Adipose tissue (tissue), 3 donors: ENCODE measurements around the gene HIF1AN. TPM values are rescaled to one million over a fixed set of nuclear protein-coding genes. Genes with fewer than 3 reads are reported as not detected.

Experiments
- H3K27ac ChIP-seq: one replicate; pipeline ENCODE4 v1.5.1; 2013; ENCODE audit warnings: low read depth, low read length
- WGBS, 3 donors: extraction: QIAGEN DNeasy Blood & Tissue Kit; methylation state at CpG; one replicate each; pipeline ENCODE4 v1.1.7; 2013; 5-methylcytosine and 5-hydroxymethylcytosine counted together
- polyA plus RNA-seq, 3 donors: library from polyadenylated mRNA; stranded (reverse); fragments of 200-250 nt; gene quantifications; one replicate each; pipeline ENCODE4 v1.2.3, GENCODE V29; 2013
- donor health status: healthy with polysubstance abuse.
- donor health status: Bipolar disorder and iron deficiency.
- donor health status: healthy.

The HIF1AN gene
- 1 to 10 TPM; 4.8 to 9.4 (median 7.3) TPM for polyA plus RNA-seq

DNA sequence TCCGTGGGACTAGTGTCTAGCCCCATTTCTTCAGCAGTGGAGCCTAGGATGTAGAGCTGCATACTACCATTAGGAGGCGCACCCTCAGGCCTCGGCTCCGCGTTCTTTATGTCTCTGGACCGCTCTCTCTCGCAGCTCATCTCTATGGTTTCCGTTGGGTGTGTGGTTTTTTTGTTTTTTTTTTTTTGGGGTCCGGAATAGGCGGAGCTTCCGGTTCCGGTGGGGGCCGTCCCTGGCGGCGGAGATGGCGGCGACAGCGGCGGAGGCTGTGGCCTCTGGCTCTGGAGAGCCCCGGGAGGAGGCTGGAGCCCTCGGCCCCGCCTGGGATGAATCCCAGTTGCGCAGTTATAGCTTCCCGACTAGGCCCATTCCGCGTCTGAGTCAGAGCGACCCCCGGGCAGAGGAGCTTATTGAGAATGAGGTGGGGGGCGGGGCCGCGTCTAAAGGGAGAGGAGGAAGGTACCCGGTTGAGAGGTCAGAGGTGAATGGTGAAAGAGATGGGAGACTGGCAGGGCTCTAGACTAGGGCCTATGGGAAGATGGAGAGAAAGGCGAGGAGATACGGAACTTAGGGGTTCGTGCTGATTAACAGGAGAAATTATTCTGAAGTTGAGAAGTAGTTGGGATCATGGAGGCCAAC is at the start of gene HIF1AN:
Gene HIF1AN (plus strand): TSS at position 229 of the 639 bp plus-strand sequence. CDS start 16 bp downstream, at position 245.
- H3K27ac ChIP-seq = no peak within 1 kb of the TSS
- WGBS, 3 donors = 0 to 1% (median 1%) methylated on average over 35 of the region's 35 CpGs

DNA sequence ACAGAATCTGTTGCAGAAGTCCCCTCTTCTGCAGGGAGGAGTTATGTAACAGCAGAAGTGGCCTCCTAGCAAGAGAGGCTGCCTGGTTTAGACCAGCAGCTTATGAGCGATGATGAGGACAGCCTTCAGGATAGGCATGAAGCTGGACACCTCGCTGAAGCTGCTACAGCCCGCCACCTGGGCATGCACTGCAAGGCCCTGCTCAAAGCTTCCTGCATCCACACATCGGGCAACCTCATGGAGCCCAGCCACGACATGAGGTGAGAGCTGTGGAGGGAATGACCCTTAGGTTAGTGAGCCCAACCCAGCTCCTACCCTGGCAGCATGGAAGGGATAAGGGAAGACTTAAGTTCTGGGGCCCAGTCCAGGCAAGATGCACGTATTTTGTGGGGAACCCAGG is 48.2 kb upstream of the HIF1AN start:
- WGBS, 3 donors = 96 to 98% (median 98%) methylated on average over 6 of the region's 6 CpGs
- no peak overlapping the region for H3K27ac ChIP-seq

DNA sequence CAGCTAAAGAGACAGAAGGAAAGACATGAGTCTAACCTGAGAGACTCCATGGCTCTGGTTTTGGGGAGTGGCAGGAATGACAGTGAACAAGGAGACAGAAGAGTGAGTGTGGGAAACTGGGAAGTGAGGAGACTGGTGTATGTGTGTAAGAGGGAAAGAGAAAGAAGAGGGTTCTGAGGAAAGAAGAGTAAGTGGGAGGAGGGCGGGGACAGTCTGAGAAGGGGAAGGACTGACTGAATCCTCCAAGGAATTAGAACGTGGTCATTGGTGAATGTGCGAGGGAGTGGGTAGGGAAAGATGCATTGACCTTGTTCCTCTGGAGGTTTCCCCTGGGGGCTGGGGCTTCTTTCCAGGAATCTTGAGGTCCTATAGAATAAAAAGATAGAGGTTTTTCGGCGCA is 46.3 kb upstream of the HIF1AN start:
- WGBS, 3 donors = 83 to 88% (median 86%) methylated on average over 5 of the region's 5 CpGs
- no peak overlapping the region for H3K27ac ChIP-seq

DNA sequence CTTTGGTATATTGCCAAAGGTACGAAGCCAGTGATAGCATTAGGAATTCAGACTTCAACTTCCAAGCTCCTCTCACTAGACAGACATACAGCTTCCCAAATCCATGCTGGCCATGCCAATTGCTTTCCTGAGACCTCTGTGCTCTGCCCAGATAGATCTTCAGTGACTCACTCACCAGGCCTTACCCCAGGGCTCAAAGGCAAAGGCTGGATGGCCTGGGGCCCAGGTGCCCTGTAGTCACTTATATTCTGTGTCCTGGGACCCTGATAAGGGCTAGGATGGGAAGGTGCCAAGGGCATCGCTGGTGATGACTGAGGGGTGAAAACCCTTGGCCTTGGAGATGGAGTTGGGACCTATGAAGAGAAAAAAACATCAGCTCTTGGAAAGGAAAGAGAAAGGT is 45.2 kb upstream of the HIF1AN start:
- no peak overlapping the region for H3K27ac ChIP-seq
- 76 to 94% (median 93%) methylated on average over 2 of the region's 2 CpGs for WGBS, 3 donors

DNA sequence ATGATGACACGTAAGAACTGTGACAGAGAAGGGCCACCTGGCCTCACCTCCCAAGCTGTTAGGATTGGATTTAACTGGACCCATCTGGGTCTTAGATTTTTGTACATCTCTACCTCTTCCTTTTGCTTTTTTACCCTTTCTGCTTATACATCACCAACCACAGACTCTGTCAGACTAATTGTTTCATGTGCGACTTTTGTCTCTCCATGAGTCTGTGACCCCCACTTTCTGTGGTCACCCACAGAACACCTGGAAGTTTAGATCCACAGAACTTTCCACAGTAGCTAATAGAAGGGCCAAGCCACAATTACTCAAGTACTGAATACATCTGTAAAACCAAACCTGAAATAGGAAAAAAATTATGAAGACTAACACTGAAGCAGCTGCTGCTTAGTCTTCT is 39.2 kb upstream of the HIF1AN start:
- WGBS, 3 donors = 92 to 95% (median 93%) methylated on average over 2 of the region's 2 CpGs

DNA sequence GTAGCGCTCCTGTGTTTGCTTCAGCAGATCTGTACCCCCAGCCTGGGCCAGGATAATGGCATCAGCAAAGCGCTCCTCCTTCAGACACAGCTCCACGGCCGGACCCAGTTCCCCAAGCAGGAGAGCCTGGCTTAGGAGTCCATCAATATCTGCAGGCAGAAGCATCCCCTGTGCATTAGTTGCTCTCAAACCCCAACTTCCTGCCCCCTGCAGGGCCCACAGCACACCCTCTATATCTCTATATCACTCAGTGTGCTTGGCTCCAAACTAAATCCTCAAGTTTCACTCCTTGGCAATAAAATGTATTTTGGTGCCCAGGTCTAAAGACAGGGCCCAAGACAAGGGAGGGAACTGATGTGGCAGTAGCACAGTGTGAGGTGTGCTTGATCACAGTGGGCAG is 37.7 kb upstream of the HIF1AN start:
- H3K27ac ChIP-seq = no peak overlapping the region
- 95 to 98% (median 98%) methylated on average over 4 of the region's 4 CpGs for WGBS, 3 donors

More for the DNA sequence above, 39.2 kb upstream of the HIF1AN start:
- H3K27ac ChIP-seq = no peak overlapping the region

DNA sequence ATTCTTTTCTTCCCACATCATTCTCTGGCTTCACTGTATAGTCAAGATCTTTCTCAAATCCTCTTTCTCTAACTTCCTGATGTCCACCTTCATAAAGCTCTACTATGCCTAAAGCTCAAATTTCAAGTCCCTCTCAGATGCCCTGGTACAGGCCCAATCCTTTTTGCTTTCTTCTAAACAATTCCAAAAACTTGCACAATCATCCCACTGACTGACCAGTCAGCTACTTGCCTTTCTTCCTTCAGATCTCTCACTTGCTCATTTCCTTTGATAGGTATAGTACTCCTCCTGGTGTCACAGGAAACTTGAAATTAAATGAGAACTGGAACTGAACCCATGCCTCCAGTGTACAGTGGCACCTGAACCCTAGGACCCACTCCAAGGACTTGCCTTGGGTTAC is 34.3 kb upstream of the HIF1AN start:
- no peak overlapping the region for H3K27ac ChIP-seq

DNA sequence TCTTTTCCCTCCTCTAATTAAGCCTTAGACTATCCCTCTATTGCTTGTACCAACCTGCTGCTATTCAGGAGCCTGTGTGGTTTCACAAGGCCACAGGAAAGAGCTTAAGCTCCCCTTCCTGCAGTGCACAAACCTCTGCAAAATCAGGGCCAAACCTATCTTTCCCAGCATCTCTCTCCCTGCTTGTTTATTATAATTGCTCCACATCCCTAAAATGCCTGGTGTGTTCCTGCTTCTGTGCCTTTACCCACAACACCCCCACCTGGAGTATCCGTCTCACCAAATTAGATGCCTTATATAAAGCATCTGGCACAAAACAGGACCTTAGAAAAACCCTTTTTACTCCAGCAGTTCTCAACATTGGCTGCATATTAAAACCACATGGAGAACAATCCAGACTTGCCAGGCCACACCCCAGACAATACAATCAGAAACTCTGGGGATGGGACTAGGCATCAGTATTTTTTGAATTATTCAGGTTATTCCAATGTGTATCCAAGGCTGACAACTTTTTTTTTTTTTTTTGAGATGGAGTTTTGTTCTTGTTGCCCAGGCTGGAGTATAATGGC is 32.7 kb upstream of the HIF1AN start:
- 92 to 97% (median 97%) methylated on average over 1 of the region's 1 CpG for WGBS, 3 donors
- no peak overlapping the region for H3K27ac ChIP-seq

DNA sequence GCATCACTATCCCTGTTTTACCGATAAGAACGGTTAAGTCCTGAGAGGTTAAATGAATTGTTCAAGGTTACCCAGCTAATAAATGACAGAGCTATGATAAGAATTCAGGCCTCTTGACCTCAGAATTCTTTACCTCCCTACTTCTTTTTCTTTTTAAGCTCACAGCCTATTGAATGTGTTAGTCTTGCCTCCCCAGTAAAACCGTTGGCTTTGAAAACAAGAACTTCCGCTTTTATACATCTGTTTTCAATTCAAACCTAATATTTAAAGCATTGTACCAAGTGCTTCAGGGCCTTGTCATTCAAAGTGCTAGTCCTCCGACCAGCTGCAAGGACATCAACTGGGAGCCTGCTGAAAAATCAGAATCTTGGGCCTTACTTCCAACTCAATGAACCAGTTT is 31.6 kb upstream of the HIF1AN start:
- no peak overlapping the region for H3K27ac ChIP-seq
- 34 to 81% (median 77%) methylated on average over 5 of the region's 5 CpGs for WGBS, 3 donors

DNA sequence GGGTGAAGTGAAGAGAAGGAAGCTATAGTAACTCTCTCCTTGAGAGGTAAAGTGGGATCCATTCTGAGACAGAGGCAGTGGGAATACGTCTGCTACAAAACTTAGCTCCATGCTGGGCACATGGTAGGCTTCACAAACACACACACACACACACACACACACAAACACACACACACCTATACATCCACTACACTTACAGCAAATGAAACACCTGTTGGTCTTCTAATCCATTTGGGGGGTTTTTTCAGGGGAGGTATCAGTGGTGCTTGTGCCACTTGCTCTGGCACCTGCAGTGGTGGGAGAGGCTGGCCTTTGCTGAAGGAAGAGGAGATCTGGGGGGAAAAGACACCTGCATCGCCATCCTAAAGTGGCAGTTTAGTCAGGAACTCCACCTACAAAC is 30.6 kb upstream of the HIF1AN start:
- 91 to 100% (median 93%) methylated on average over 2 of the region's 2 CpGs for WGBS, 3 donors
- no peak overlapping the region for H3K27ac ChIP-seq

DNA sequence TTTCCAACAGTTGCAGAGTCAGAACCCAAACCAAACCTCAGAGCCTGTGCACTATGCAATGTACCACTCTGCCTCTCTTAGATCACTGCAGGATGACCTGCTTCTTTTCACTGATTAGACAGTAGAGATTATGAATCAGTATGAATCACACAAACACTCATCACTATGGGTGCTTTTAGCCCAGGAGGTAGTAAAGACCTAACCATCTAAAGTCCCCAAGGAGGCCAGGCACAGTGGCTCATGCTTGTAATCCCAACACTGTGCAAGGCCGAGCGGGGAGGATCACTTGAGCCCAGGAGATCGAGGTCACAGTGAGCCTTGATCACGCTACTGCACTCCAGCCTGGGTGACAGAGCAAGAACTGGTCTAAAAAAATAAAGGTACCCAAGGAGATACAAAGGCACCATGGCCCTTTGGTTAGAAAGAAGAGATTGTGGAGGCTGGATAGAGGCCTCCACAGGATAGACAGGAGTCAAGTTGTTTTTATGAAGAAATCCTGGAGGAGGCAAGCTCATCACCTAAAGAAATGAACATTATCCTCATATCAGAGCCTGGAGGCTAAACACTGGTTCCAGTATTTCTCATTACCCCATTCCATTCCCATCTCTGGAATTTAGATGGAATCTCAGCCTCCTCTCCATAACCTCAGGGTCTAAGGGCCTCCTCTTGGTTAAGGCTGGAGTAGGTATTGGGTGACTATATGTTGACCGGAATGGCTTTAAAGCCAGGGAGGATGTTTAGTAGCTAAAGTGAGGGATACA is 29.0 kb upstream of the HIF1AN start:
- H3K27ac ChIP-seq = no peak overlapping the region

DNA sequence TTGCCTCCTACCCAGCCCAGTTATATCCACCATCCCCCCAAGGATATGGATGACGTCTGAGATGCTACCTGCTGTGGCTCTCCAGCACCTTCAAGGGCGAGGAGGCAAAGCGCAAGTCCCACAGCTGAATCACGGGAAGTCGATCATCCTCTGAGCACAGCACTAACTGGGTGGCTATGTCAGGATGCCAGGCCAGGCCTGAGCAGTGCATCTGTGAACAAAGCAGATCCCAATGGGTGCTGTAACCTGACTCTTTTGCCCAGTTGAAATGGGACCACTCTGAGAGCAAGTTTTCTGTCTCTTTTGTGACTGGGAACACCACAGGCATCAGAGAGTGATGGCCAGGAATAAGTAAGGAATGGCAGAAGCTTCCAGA is 28.4 kb upstream of the HIF1AN start:
- 90 to 96% (median 92%) methylated on average over 5 of the region's 5 CpGs for WGBS, 3 donors
- H3K27ac ChIP-seq = no peak overlapping the region

More for the DNA sequence above, 29.0 kb upstream of the HIF1AN start:
- 97 to 98% (median 97%) methylated on average over 5 of the region's 5 CpGs for WGBS, 3 donors

DNA sequence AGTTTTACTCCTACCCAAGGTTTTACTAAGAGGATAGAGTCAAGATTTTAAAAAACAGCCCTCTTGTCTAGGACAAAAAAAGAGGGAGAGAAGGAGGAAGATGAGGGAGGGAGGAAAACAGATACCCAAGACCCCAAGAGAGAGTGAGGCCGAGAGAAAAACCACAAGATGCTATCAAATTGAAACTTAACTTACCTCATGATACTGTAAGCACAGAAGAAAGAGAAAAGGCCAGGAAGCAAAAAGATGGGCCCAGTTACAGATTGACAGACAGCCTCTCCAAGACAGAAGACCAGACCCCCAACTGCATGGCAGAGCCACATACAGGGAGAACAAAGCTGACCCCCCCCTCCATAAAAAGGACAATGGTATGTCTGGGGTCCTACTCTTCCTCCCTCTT is 27.5 kb upstream of the HIF1AN start:
- 50 to 72% (median 61%) methylated on average over 1 of the region's 1 CpG for WGBS, 3 donors
- no peak overlapping the region for H3K27ac ChIP-seq

DNA sequence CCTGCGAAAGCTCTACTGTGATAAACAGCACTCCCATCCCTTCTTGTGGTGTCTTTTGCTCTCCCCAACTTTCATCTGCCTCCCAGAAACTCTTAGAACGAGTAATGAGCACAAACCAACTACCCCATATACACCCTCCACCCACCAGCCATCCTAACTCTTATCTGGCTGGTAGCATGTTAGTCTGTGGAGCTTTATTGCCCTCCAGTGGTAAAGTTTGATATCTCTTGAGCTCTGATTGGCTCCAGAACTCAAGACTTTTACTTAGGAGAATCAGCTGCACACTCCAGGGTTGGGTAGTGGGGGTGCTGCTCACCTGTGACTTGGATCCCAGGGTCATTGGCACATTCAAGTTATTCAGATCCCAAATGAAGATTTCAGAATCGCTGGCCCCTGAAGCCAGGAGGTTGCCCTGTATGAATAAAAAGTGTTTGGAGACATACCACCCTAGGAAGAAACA is 27.0 kb upstream of the HIF1AN start:
- 53 to 66% (median 54%) methylated on average over 3 of the region's 3 CpGs for WGBS, 3 donors

DNA sequence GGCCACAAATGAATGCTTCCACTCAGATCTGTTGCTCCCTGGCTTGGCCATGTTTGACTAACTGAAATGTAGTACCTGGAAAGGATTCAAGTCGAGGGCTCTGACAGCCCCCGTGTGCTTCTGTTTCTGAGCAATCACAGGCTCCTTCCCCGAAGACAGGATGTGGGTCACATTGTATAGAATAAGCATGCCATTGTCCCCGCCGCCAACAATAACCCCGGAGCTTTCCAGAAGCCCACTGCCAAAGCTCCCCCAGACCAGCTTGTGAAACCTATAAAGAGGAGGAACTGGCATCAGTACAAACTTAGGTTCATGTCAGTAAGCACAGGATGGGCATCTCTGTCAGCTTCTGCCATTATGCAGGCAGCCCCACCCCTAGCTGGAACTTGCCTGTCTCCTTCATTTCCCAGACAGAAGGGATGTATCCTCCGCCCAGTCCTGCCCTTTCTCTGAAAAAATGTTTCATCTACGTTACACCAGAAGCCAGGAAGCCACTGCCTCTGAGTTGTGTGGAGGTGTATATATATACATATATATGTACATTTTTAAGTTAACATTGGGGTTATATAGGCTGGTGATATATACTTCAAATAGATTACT is 26.4 kb upstream of the HIF1AN start:
- 60 to 83% (median 66%) methylated on average over 8 of the region's 8 CpGs for WGBS, 3 donors
- no peak overlapping the region for H3K27ac ChIP-seq

More for the DNA sequence above, 27.0 kb upstream of the HIF1AN start:
- H3K27ac ChIP-seq = no peak overlapping the region

DNA sequence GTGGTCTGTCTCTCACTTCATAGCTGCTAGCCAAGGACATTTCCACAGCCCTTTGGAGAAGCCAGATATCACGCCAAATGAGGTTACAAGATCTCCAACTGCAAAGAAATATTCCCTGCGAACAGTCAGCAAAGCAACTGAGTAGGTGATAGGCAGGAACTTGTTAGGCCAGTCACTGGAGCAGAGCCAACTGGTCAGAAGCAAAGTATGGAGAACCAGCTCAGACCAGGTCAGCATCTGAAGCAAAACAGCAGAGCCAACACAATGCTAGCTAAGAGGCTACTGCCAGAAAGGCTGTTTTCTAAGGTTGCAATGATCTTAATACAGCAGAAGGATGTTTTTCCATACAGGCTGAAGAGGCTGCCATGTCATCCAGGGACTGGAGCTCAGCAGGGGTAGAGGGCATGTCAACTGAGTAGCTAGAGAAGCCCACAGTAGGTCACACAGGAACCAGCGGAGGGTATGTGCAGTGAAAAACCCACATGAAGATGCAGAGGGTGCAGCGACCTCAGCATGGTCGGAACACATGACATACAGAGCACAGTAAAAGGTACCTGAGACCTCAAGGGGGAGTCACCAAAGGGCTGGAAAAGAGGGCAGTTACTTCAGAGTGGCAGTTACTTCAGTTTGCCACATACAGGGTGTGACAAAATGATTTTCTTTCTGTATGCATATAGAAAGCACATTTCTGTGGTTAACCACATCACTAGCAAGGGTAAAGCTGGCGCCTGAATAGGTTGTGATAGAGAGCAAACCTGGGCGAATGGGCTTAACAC is 25.0 kb upstream of the HIF1AN start:
- no peak overlapping the region for H3K27ac ChIP-seq
- WGBS, 3 donors = 54 to 75% (median 65%) methylated on average over 7 of the region's 7 CpGs

DNA sequence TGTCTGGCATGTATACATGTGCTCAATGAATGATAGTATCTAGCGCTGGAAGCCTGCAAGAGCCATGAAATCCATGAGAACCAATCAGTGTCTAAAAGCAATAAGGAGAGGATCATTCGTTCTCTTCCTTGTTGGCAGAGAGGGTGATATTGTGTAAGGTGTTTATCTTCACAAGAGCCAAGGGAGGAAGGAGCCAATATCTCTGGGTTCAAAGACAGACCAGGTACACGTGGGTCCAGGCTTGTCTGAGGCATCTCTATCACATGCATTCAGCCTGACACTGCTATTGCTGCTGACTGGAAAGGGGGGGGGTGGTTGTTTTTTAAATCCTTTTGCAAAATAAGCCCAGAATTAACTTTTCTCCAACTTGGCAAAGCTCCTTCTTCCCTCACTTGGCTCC is 20.1 kb upstream of the HIF1AN start:
- H3K27ac ChIP-seq = no peak overlapping the region
- WGBS, 3 donors = 68 to 82% (median 75%) methylated on average over 3 of the region's 3 CpGs

DNA sequence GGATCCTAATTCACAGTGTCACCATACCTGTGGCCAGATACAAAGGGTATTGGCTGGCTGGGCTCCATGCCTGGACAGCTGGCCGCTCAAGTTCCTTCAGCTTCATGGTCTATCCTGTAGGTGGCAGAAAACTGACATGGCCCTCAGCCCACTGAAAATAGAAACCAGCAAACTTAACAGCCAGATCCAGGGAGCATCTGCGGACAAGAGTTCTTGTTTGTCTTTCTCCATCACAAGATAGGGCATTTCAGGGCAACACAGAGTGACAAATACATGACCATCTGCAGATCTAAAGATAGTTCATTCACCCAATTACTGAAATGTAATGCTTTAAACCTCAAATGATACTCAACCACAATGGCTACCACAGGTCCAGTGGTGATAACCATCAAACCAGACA is 18.9 kb upstream of the HIF1AN start:
- 80 to 91% (median 85%) methylated on average over 2 of the region's 2 CpGs for WGBS, 3 donors
- no peak overlapping the region for H3K27ac ChIP-seq
